Measurements from ENCODE around the gene ACR. TPM values are rescaled to one million over a fixed set of nuclear protein-coding genes. Genes with fewer than 3 reads are reported as not detected.
"Not testable (repeated sequence)": the region's sequence is repeated elsewhere in the genome, so short reads cannot be mapped to it uniquely, and the experiment has no call there.

The ACR gene
- total RNA-seq, 1 experiment from 2014 or later: not detected

- H3K4me3 ChIP-seq (ENCODE audit: low read depth, low read length, poor library complexity, severe bottlenecking): peak overlapping the region; percentile 49
- BruUV-seq (replicated peaks); POLR2A ChIA-PET (ENCODE audit: low non-redundant PET); H3K9me3 ChIP-seq (ENCODE audit: low read depth, low read length, poor library complexity, severe bottlenecking); DNase-seq (ENCODE audit: low spot score); CTCF ChIA-PET; H3K27ac ChIP-seq (ENCODE audit: low read depth, low read length, poor library complexity, severe bottlenecking); H3K4me1 ChIP-seq (ENCODE audit: insufficient read depth, low read length, poor library complexity, severe bottlenecking); intact Hi-C loops (cut with micrococcal nuclease; ENCODE audit: unreplicated experiment); H3K36me3 ChIP-seq (ENCODE audit: insufficient read depth, low read length, poor library complexity, severe bottlenecking); H3K27me3 ChIP-seq (replicated peaks; ENCODE audit: insufficient read depth, low read depth, low read length, poor library complexity): not testable (repeated sequence)
Observed at GRCh38 chr22:50756406-50756805, 18.4 kb downstream of the ACR start.

GRCh38 chr22:50756949-50757491, 19.0 kb downstream of the ACR start:
- peak; percentile 20 for DNase-seq (ENCODE audit: low spot score)
- H3K9me3 ChIP-seq (ENCODE audit: low read depth, low read length, poor library complexity, severe bottlenecking); H3K4me1 ChIP-seq (ENCODE audit: insufficient read depth, low read length, poor library complexity, severe bottlenecking); CTCF ChIA-PET; intact Hi-C loops (cut with micrococcal nuclease; ENCODE audit: unreplicated experiment); H3K27me3 ChIP-seq (replicated peaks; ENCODE audit: insufficient read depth, low read depth, low read length, poor library complexity); POLR2A ChIA-PET (ENCODE audit: low non-redundant PET); H3K36me3 ChIP-seq (ENCODE audit: insufficient read depth, low read length, poor library complexity, severe bottlenecking): not testable (repeated sequence)
- peak overlapping the region; percentile 49 for H3K4me3 ChIP-seq (ENCODE audit: low read depth, low read length, poor library complexity, severe bottlenecking)
- H3K27ac ChIP-seq (ENCODE audit: low read depth, low read length, poor library complexity, severe bottlenecking): peak overlapping the region; percentile 57
- BruUV-seq (replicated peaks): TSS peak; percentile 75

GRCh38 chr22:50759597-50760341, 21.8 kb downstream of the ACR start:
- H3K27me3 ChIP-seq (replicated peaks; ENCODE audit: insufficient read depth, low read depth, low read length, poor library complexity); H3K27ac ChIP-seq (ENCODE audit: low read depth, low read length, poor library complexity, severe bottlenecking); intact Hi-C loops (cut with micrococcal nuclease; ENCODE audit: unreplicated experiment); BruUV-seq (replicated peaks); H3K4me1 ChIP-seq (ENCODE audit: insufficient read depth, low read length, poor library complexity, severe bottlenecking); H3K36me3 ChIP-seq (ENCODE audit: insufficient read depth, low read length, poor library complexity, severe bottlenecking); H3K9me3 ChIP-seq (ENCODE audit: low read depth, low read length, poor library complexity, severe bottlenecking); CTCF ChIA-PET; H3K4me3 ChIP-seq (ENCODE audit: low read depth, low read length, poor library complexity, severe bottlenecking): not testable (repeated sequence)
- POLR2A ChIA-PET (ENCODE audit: low non-redundant PET): interaction anchor here (0.7 kb wide), 1 partner anchor 234 kb away, joined by 4 read pairs; the partner anchor contains the start of gene SCO2
- peak; percentile 55 for DNase-seq (ENCODE audit: low spot score)

GRCh38 chr22:50761829-50762228, 23.8 kb downstream of the ACR start:
- intact Hi-C loops (cut with micrococcal nuclease; ENCODE audit: unreplicated experiment); H3K9me3 ChIP-seq (ENCODE audit: low read depth, low read length, poor library complexity, severe bottlenecking); BruUV-seq (replicated peaks); POLR2A ChIA-PET (ENCODE audit: low non-redundant PET); H3K27ac ChIP-seq (ENCODE audit: low read depth, low read length, poor library complexity, severe bottlenecking); H3K36me3 ChIP-seq (ENCODE audit: insufficient read depth, low read length, poor library complexity, severe bottlenecking); H3K4me3 ChIP-seq (ENCODE audit: low read depth, low read length, poor library complexity, severe bottlenecking); H3K27me3 ChIP-seq (replicated peaks; ENCODE audit: insufficient read depth, low read depth, low read length, poor library complexity); CTCF ChIA-PET; H3K4me1 ChIP-seq (ENCODE audit: insufficient read depth, low read length, poor library complexity, severe bottlenecking); DNase-seq (ENCODE audit: low spot score): not testable (repeated sequence)

DNA sequence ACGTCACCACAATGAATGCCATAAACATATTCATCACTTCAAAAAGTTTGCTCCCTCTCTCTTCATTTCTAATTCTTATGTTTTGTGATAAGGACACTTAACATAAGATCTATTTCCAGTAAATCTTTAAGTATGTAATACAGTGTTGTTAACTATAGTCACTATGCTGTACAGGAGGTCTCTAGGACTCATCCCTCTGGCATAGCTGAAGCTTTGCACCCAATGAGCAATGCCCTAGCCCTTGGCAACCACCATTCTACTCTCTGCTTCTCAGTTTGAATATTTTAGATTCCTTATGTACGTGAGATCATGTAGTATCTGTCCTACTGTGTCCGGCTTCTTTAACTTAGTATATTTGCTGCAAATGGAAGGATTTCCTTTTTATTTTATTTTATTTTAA, 26.3 kb downstream of the ACR start:
- H3K27me3 ChIP-seq (replicated peaks; ENCODE audit: insufficient read depth, low read depth, low read length, poor library complexity); CTCF ChIA-PET; H3K36me3 ChIP-seq (ENCODE audit: insufficient read depth, low read length, poor library complexity, severe bottlenecking); H3K4me3 ChIP-seq (ENCODE audit: low read depth, low read length, poor library complexity, severe bottlenecking); DNase-seq (ENCODE audit: low spot score); H3K4me1 ChIP-seq (ENCODE audit: insufficient read depth, low read length, poor library complexity, severe bottlenecking); POLR2A ChIA-PET (ENCODE audit: low non-redundant PET); intact Hi-C loops (cut with micrococcal nuclease; ENCODE audit: unreplicated experiment); H3K27ac ChIP-seq (ENCODE audit: low read depth, low read length, poor library complexity, severe bottlenecking); BruUV-seq (replicated peaks); H3K9me3 ChIP-seq (ENCODE audit: low read depth, low read length, poor library complexity, severe bottlenecking): not testable (repeated sequence)
